Activated T-cell treated with anti-CD3 and anti-CD28 coated beads, Interleukin-2, amount 50 U/mL, for 24 hours (primary cell): ENCODE measurements around the gene PHACTR3.

Source experiments
- DNase-seq: peaks from one replicate; pipeline ENCODE4 v3.0.0-alpha.2; 2020
- H3K27ac Mint-ChIP-seq: 2 replicates; pipeline ENCODE4 v1.8.0; 2020; ENCODE audit warnings: mild to moderate bottlenecking, mixed read lengths
- H3K27me3 Mint-ChIP-seq: 2 replicates; pipeline ENCODE4 v1.8.0; 2020; ENCODE audit warnings: mixed read lengths
- H3K36me3 Mint-ChIP-seq: 2 replicates; pipeline ENCODE4 v1.8.0; 2020; ENCODE audit warnings: low read depth, mixed read lengths
- H3K4me1 Mint-ChIP-seq: 2 replicates; pipeline ENCODE4 v1.8.0; 2020; ENCODE audit warnings: low read depth, mixed read lengths
- H3K4me3 Mint-ChIP-seq: 2 replicates; pipeline ENCODE4 v1.8.0; 2020; ENCODE audit warnings: mild to moderate bottlenecking, moderate library complexity, mixed read lengths
- H3K9me3 Mint-ChIP-seq: 2 replicates; pipeline ENCODE4 v1.8.0; 2020; ENCODE audit warnings: mixed read lengths

Gene PHACTR3

DNA sequence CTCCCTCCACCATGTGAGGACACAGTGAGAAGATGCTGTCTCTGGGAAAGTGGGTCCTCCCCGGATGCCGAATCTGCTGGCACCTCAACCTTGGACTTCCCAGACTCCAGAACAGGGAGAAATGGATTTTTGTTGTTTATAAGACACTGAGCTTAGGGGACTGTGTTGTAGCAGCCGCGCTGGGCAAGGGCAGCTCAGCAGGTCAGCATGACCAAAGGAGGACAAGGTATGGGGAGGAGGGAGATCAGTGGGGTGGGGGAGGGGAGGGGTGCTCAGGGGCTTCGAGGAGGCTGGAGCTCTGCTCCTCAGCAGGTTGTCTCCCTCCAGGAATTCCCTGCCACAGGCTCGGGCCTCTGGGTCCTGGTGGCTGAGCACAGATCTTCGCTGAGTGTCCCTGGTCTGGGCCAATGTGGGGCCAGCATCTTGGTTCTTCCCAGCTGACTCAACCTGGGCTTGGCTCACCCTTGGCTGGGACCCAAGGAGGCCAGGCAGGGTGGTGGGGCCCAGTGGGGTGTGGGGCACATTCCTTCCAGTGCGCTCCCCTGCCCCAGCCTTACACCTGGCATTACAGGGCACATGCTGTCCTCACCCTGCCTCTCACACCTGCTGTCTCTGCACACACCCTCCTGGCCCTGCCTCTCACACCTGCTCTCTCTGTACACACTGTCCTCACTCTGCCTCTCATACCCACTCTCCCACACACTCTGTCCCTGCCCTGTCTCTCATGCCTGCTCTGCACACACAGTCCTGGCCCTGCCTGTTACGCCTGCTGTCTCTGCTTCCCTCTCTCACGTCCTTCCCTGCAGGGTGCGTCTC, 221.8 kb downstream of the PHACTR3 start:
- Mint-ChIP-seq H3K27me3 (peaks cover 19% of the 10 kb centered on the region), H3K4me3 (no peak overlapping the region)

DNA sequence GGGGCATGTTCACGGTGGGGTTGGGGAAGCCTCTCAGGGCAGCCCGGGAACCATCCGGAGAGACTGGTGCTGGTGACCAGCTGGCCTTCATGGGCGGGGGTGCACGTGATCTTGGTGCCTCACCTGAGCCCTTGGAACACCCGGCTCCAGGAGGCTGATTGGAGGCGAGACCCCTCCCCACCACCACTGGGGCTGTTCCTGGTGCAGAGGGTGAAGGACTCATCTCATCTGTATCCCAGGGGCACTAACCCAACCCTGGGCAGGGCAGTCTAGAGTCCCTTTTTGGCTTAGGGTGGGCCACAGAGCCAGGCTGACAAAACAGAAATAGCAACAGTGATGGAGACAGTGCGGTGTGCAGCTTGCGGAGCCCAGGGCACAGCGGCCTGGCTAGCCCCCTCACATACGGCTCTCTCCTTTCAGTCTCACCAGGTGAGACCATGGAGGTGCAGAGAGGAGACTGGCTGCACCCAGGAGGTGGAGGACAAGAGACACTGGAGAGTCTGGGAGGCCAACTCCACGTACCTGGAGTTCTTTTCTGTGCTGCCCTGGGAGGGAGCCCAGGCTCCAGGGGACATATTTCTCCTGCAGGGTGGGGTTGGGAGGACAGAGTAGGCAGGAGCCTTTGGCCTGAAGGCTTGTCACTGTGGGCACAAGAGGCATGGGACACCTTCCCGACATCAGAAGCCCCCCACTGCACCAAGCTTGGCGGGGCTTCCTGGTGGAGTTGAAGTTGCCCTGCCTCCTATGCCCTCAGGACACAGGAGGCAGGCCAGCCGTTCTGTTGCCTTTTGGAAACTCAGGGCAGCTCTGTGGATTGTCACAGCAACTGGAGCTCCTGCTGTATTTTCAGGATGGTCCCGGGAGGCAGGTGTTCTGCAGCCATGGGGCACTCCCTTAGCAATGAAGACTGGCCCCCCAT, 223.1 kb downstream of the PHACTR3 start:
- peaks cover 14% of the 10 kb centered on the region for H3K27me3 Mint-ChIP-seq
- H3K27ac Mint-ChIP-seq, result no peak overlapping the region
- DNase-seq, result no peak
- no peaks in the 10 kb centered on the region for H3K9me3 Mint-ChIP-seq
- no peaks in the 10 kb centered on the region for H3K36me3 Mint-ChIP-seq
- H3K4me1 Mint-ChIP-seq, result no peaks in the 10 kb centered on the region
- no peak overlapping the region for H3K4me3 Mint-ChIP-seq

More for the DNA sequence above, 221.8 kb downstream of the PHACTR3 start:
- Mint-ChIP-seq H3K4me1 (no peaks in the 10 kb centered on the region), H3K27ac (no peak overlapping the region), H3K9me3 (no peaks in the 10 kb centered on the region), H3K36me3 (no peaks in the 10 kb centered on the region)
- no peak for DNase-seq

DNA sequence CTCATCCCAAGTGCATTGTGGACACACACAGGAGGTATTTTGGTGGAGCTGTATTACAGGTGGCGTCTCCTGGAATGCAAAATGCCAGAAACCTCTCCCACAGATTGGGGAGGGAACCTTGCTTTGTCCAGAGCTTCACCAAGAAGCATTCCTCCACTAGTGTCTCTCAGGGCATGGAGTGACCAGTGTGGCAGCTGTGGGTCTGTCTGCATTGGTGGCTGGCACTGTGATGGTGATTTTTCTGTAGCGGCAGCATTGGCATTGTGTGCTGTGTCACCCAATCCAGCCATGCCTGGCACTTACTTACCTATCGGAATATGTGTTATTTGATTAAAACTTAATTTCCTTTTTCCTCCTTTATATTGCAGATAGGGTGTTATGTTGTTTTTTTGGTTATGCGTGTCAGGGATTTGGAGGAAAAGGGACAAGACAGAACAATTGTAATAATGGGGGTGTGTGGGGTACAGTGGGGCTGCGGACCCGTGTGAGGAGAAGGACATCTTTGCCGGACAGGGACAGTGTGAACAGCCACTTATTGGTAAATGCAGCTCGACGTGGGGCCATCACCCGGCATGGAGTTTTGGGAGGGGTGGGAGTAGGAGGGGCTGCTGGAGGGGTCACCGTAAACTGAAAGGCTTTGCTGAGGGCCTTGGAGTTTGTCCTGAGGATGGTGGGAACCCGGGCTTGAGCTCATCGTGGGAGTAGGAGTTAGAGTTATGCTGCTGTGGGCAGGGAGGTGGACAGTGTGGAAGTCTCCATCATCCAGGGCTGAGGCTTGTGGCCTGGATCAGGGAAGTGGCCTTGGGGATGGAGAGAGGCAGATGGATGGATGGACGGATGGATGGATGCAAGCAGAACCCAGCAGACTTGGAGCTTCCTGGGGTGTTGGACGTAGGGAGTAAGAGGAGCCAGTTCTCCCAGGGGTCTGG, 224.0 kb downstream of the PHACTR3 start:
- no peaks in the 10 kb centered on the region for H3K4me1 Mint-ChIP-seq
- H3K27ac Mint-ChIP-seq, result no peak overlapping the region
- no peaks in the 10 kb centered on the region for H3K36me3 Mint-ChIP-seq
- no peaks in the 10 kb centered on the region for H3K9me3 Mint-ChIP-seq
- H3K27me3 Mint-ChIP-seq, result peaks cover 13% of the 10 kb centered on the region
- DNase-seq, result no peak
- H3K4me3 Mint-ChIP-seq, result no peak overlapping the region

DNA sequence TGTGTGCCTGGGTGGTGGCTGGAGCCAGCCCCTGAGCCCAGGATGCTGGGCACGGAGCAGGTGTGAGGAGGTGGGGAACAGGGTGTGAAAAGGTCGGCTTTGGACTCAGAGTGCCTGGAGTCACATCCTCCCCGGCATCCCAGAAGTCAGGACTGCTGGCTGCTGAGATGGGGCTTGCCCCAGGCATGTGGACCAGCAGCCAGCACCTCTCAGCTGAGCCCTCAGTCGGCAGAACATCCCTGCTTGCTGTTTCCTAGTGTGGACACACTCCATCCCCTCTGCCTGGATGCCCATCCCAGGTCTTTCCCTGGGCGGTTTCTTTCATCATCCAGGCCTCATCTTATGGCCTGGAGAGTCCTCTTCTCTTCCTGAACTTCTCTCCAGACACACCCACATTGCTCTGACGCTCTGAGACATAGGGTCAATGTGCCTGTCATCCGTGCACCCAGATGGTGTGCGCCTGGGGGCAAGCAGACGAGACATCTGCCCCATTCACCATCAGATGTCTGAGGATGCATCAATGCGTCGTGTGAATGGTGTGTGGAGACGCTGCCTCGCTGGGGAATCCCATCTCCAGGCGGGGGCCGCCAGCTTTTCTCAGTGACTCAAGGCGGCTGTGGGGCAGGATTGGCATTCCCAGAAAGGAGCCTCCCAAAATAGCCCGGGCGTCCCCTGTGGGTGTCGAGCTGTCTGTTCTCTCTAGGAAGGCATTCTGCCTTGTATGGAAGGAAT, 224.9 kb downstream of the PHACTR3 start:
- no peak for DNase-seq
- no peaks in the 10 kb centered on the region for H3K36me3 Mint-ChIP-seq
- H3K27me3 Mint-ChIP-seq, result peaks cover 21% of the 10 kb centered on the region
- no peak overlapping the region for H3K4me3 Mint-ChIP-seq
- no peak overlapping the region for H3K27ac Mint-ChIP-seq
- no peaks in the 10 kb centered on the region for H3K4me1 Mint-ChIP-seq
- H3K9me3 Mint-ChIP-seq, result no peaks in the 10 kb centered on the region

DNA sequence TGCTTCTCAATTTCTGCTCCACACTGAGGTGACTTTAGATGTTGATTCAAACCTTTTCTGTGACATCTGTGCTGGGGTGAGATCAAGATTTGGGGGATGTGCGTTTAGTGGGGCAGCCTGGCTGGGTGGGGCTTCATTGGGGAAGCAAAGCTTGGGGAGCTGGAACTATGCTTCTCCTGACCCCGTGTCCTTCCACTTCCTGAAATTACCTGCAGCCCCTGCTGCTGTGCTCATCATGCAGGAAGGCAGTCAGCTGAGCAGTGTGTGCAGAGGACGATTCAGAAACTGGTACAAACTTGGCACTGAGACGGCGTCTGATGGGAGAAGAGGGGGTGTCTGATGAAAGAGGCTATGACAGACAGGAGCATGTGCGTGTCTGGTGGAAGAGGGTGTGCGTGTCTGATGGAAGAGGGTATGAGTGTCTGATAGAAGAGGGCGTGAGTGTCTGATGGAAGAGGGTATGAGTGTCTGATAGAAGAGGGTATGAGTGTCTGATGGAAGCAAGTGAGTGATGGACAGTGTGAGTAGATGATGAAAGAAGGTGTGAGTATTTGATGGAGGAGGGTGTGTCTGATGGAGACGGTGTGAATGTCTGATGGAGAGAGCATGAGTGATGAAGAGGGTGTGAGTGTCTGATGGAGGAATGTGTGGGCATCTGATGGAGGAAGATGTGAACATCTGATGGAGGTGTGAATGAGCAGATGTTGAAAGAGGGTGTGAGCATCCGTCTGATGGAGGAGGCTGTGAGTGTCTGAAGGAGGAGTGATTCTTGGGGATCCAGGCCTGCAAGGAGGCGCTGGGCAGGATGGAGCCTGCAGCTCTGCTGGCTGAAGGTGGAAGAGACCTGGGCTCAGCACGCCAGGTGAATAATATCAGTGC, 225.7 kb downstream of the PHACTR3 start:
- Mint-ChIP-seq H3K4me3 (no peak overlapping the region), H3K36me3 (no peaks in the 10 kb centered on the region), H3K27me3 (peaks cover 29% of the 10 kb centered on the region), H3K4me1 (no peaks in the 10 kb centered on the region), H3K27ac (no peak overlapping the region), H3K9me3 (no peaks in the 10 kb centered on the region)
- DNase-seq, result no peak

DNA sequence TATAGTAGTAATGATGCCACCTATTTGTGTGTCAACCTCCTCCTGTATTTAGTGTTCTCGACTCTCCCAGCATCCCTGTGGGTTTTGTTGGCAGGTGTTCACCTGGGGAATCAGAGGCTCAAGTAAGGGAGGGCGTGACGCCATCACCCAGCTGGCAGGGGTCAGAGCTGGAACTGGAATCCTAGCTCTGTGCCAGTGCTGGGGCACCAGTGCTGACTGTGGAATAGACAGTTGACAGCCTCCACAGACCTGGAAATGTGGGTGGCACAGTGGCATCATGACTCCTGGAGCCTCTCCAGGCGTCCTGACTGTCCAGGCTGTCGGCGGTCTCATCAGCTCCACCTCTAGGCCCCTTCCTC, 226.3 kb downstream of the PHACTR3 start:
- no peaks in the 10 kb centered on the region for H3K9me3 Mint-ChIP-seq
- H3K4me3 Mint-ChIP-seq, result no peak overlapping the region
- no peaks in the 10 kb centered on the region for H3K4me1 Mint-ChIP-seq
- no peak overlapping the region for H3K27ac Mint-ChIP-seq
- H3K27me3 Mint-ChIP-seq, result peaks cover 35% of the 10 kb centered on the region
- no peak for DNase-seq
- no peaks in the 10 kb centered on the region for H3K36me3 Mint-ChIP-seq

DNA sequence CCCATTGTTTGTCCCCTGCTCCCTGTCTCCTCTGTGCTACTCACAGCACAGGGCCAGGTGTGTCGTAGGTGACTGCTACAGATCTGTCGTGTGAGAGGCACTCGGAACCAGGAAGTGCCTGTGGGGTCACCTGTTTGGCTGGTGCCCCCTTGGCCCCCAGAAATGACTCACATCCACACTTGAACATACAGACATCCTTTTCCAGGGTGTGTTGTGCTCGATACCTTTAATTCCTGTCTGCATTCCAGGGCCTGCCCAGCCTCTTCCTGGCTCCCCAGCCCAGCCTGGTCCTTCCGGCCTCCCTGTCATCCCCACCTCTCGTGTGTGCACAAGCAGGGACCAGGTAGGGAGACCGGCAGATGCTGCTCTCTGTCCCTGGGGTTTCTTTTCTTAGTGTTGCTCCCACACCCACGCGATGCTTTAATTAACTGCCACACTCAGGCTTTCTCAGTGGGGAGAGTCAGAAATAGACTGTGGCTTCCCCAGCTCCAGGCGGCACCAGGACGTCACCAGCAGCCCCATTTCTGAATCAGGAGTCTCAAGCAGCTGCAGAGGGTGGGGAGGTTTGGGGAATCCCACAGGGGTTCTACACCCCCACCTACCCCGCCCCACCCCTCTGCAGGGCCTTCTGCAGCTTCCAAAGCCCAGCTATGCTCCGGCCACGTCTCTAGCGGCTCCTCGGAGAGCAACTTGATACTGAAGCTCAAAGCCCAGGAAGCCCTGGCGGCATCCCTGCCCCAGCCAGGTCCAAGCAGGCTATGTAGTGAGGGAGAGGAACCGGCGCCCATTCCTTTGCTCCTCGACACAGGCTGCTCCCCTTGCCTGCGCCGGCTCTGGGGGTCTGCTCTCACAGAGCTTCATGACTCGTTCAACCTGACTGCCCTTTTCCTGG, 226.9 kb downstream of the PHACTR3 start:
- Mint-ChIP-seq H3K9me3 (no peaks in the 10 kb centered on the region), H3K27ac (no peak overlapping the region), H3K27me3 (peaks cover 41% of the 10 kb centered on the region), H3K4me3 (no peak overlapping the region), H3K4me1 (peaks cover 2% of the 10 kb centered on the region), H3K36me3 (no peaks in the 10 kb centered on the region)
- no peak for DNase-seq

DNA sequence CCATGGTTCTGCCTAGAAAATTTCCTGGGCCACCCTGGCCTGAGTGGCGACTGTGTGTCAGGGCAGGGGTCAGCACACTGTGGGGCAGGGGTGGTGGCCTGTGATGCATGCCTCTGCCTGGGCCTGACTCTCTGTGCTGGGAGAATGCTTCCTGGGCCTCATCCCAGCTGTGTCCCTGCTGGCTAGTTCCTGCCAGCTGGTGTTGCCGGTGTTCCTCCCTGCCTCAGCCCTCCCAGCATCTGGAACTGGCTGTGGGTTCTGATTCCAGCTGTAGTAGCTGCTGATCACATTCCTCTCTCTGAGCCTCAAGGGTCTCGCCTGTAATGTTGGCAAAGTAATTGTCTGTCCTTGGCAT, 227.6 kb downstream of the PHACTR3 start:
- no peak overlapping the region for H3K27ac Mint-ChIP-seq
- DNase-seq, result no peak
- no peaks in the 10 kb centered on the region for H3K9me3 Mint-ChIP-seq
- H3K36me3 Mint-ChIP-seq, result no peaks in the 10 kb centered on the region
- no peak overlapping the region for H3K4me3 Mint-ChIP-seq
- H3K4me1 Mint-ChIP-seq, result peaks cover 2% of the 10 kb centered on the region
- peaks cover 47% of the 10 kb centered on the region for H3K27me3 Mint-ChIP-seq

DNA sequence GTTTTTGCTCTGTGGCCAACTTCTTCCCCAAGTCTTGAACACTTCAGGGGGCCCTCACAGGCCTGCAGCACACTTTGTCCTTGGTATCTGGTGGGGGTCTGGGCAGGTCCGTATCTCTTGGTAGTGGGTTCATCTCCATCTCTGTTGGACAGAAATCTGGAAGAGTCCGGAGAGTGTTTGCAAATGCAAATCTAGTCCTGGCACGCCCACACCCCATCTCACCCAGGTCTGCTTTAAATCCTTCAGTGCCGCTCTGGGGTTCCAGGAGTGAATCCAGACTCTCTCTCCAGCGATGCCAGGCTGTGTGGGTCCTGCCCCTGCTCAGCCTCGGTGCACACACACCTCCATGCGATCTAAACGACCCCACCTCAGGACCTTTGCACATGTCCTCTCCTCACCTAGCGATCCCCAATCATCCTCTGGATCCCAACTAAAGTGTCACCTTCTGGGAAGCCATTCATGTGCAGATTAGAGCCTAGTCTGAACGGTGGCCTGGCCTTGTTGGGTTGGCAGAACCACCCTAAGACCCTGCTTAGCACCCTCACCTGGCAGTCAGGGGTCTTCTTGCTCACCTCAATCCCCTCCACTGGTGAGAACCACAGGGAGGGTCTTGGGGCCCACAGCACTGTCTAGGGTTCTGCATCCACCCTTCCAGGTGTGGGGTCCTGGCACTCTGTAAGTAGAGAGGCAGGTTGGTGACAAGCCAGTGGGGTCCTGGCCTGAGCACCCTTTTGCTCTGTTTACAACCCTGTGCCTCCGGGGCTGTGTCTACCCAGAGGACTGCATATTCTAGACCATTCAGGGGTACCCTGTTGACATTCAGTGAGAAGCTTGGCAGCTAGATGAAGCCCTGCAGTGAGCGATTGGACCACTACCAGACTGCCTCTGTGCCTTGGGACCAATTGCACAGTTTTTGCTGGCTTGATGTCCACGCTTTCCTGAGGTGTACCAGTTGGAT, 228.3 kb downstream of the PHACTR3 start:
- H3K4me1 Mint-ChIP-seq, result peaks cover 2% of the 10 kb centered on the region
- DNase-seq, result no peak
- no peak overlapping the region for H3K27ac Mint-ChIP-seq
- no peaks in the 10 kb centered on the region for H3K9me3 Mint-ChIP-seq
- no peaks in the 10 kb centered on the region for H3K36me3 Mint-ChIP-seq
- H3K4me3 Mint-ChIP-seq, result no peak overlapping the region
- peaks cover 53% of the 10 kb centered on the region for H3K27me3 Mint-ChIP-seq

DNA sequence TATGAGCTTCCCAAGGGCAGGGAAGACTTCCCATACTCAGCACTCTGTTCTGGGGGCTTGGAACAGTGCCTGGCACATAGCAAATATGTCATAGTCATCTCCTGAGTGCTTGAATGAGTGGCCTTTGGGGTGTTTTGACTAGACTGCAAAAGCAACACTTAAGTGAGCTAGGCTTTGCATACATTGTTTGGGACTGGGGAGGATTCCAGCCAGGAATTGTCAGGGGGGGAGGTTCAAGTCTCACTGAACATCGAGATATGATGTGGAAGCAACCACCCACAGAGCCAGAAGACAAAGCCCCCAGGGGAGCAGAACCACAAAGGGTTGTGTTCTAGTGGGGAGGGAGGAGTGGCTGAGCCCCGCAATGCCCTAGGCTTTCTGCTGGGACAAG, 230.7 kb downstream of the PHACTR3 start:
- DNase-seq, result no peak
- Mint-ChIP-seq H3K36me3 (no peaks in the 10 kb centered on the region), H3K9me3 (no peaks in the 10 kb centered on the region), H3K27me3 (peaks cover 52% of the 10 kb centered on the region), H3K4me3 (no peak overlapping the region), H3K4me1 (peaks cover 2% of the 10 kb centered on the region), H3K27ac (no peak overlapping the region)

DNA sequence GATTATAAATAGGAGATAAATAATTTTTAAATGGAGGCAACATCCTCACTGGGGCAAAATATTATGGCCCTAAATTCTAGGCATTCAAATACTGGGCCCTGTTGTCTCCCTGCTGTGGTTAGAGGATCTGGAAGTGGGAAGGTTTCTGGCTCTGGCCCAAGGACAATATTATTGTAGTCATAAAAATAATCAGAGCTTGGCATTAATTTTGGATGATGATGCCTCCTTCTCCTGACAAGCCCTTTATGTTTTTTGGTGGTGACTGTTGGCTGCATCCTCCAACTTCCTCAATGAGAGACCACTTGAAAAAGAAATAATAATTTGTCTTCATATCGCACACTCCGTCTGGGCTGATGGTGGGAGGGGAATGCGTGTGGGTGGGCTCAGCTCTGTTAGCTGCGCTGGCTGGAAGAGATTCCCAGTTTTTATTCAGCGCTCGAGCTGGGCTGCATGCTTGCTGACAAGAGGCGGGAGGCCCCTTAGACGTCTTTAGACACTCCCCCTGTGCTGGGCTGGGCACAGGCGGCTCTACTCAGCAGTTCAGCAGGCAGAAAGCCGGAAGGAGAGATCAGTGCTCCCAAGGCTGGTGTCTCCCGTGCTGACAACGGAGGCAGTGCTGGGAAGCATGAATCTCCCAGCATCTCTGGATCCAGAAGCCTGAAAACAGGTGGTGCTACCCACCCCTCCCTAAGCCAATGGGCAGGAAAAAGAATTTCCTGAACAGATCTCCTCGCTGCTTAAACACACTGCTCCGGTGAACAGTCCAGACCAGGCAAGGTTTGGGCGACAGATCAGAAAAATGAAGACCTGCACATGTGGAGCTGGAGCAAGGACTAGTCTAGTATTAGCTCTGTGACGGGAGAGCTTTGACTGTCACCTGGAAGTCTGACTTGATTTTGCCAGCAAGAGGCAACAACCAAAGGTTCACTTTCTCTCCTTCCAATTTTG, 231.4 kb downstream of the PHACTR3 start:
- H3K4me3 Mint-ChIP-seq, result no peak overlapping the region
- H3K36me3 Mint-ChIP-seq, result no peaks in the 10 kb centered on the region
- peaks cover 52% of the 10 kb centered on the region for H3K27me3 Mint-ChIP-seq
- no peak overlapping the region for H3K27ac Mint-ChIP-seq
- no peak for DNase-seq
- no peaks in the 10 kb centered on the region for H3K9me3 Mint-ChIP-seq
- peaks cover 2% of the 10 kb centered on the region for H3K4me1 Mint-ChIP-seq
